Smooth muscle cell (in vitro differentiated cells): ENCODE results near the gene NOD2. TPM values are rescaled to one million over a fixed set of nuclear protein-coding genes. Genes with fewer than 3 reads are reported as not detected.

Experiments
- DNase-seq: peaks from one replicate; lab custom pipeline; 2025; ENCODE audit not compliant: unreplicated experiment; lab: John Stamatoyannopoulos, UW
- H2AFZ ChIP-seq: fragments of 200-600 bp; sonication (generic); 2 replicates; pipeline ENCODE4 v1.6.0; 2016; ENCODE audit warnings: antibody characterized with exemption, low read depth, mild to moderate bottlenecking
- H3F3A ChIP-seq: fragments of 200-600 bp; sonication (generic); 2 replicates; pipeline ENCODE4 v1.6.0; 2017; ENCODE audit warnings: antibody characterized with exemption, low read depth
- H3K27ac ChIP-seq: fragments of 200-600 bp; sonication (generic); 2 replicates; pipeline ENCODE4 v1.5.1; 2016; ENCODE audit warnings: low read depth, mild to moderate bottlenecking
- H3K27me3 ChIP-seq: fragments of 200-600 bp; sonication (generic); 2 replicates; pipeline ENCODE4 v1.6.1; 2016; ENCODE audit warnings: low read depth, mild to moderate bottlenecking
- H3K36me3 ChIP-seq: fragments of 200-600 bp; sonication (generic); 2 replicates; pipeline ENCODE4 v1.5.1; 2016; ENCODE audit warnings: low read depth
- H3K4me1 ChIP-seq: fragments of 200-600 bp; sonication (generic); 2 replicates; pipeline ENCODE4 v1.5.1; 2016; ENCODE audit warnings: low read depth
- H3K4me2 ChIP-seq: fragments of 200-600 bp; sonication (generic); 2 replicates; pipeline ENCODE4 v1.6.0; 2016; ENCODE audit warnings: mild to moderate bottlenecking
- H3K4me3 ChIP-seq: fragments of 200-600 bp; sonication (generic); 2 replicates; pipeline ENCODE4 v1.5.1; 2016; ENCODE audit warnings: mild to moderate bottlenecking
- H3K79me2 ChIP-seq: fragments of 200-600 bp; sonication (generic); 2 replicates; pipeline ENCODE4 v1.6.0; 2016; ENCODE audit warnings: low read depth, mild to moderate bottlenecking
- H3K9ac ChIP-seq: fragments of 200-600 bp; sonication (generic); 2 replicates; pipeline ENCODE4 v1.6.0; 2016; ENCODE audit warnings: low read depth
- H3K9me3 ChIP-seq: fragments of 200-600 bp; sonication (generic); replicated peaks from 2 replicates; pipeline ENCODE4 v1.5.1; 2016; ENCODE audit warnings: low read depth
- H4K20me1 ChIP-seq: fragments of 200-600 bp; sonication (generic); 2 replicates; pipeline ENCODE4 v1.6.0; 2016; ENCODE audit warnings: low read depth
- CTCF ChIP-seq: fragments of 200-600 bp; sonication (generic); IDR thresholded peaks from 2 replicates; pipeline ENCODE4 v1.5.1; 2017; ENCODE audit warnings: borderline replicate concordance, mild to moderate bottlenecking, antibody characterized with exemption; ENCODE audit not compliant: insufficient read depth, poor library complexity, severe bottlenecking
- WGBS: methylation state at CpG from one replicate; pipeline ENCODE4 v1.1.7; 2016; ENCODE audit warnings: low lambda C conversion rate; 5-methylcytosine and 5-hydroxymethylcytosine counted together
- polyA plus RNA-seq: library from polyadenylated mRNA; unstranded; fragments of >200 nt; fragmentation: Nextera tagmentation; extraction: Ambion mirVana; gene quantifications from 2 replicates; pipeline ENCODE4 v1.2.1, GENCODE V29; 2016
- total RNA-seq: library from RNA; depleted of rRNA; stranded (reverse); fragments of >200 nt; gene quantifications from 2 replicates; pipeline ENCODE4 v1.2.3, GENCODE V29; 2014

NOD2 gene
- total and polyA plus RNA-seq, 2 experiments from 2014 or later: 0.90 TPM; not detected in 1

GRCh38 chr16:50704245-50704644, 10.8 kb downstream of the NOD2 start:
- H2AFZ ChIP-seq: no peak overlapping the region
- 89% methylated on average over 1 of the region's 1 CpG for WGBS
- no peak for TF ChIP-seq CTCF
- H3K27me3 ChIP-seq: no peaks in the 10 kb centered on the region
- H3K4me1 ChIP-seq: no peaks in the 10 kb centered on the region
- no peak overlapping the region for H3K4me2 ChIP-seq
- H3K36me3 ChIP-seq: no peaks in the 10 kb centered on the region
- no peaks in the 10 kb centered on the region for H4K20me1 ChIP-seq
- H3K79me2 ChIP-seq: no peaks in the 10 kb centered on the region
- H3K9me3 ChIP-seq: peaks cover 11% of the 10 kb centered on the region
- DNase-seq: no peak
- no peak overlapping the region for H3K9ac ChIP-seq
- H3K4me3 ChIP-seq: no peak overlapping the region
- no peak overlapping the region for H3K27ac ChIP-seq
- no peaks in the 10 kb centered on the region for H3F3A ChIP-seq

GRCh38 chr16:50705436-50706110, 12.2 kb downstream of the NOD2 start:
- H3K9me3 ChIP-seq: peaks cover 11% of the 10 kb centered on the region
- no peak for DNase-seq
- TF ChIP-seq CTCF: no peak
- H3F3A ChIP-seq: no peaks in the 10 kb centered on the region
- WGBS: 75% methylated on average over 5 of the region's 5 CpGs
- H3K9ac ChIP-seq: no peak overlapping the region
- no peak overlapping the region for H2AFZ ChIP-seq
- H3K4me1 ChIP-seq: no peaks in the 10 kb centered on the region
- no peak overlapping the region for H3K4me2 ChIP-seq
- H3K27ac ChIP-seq: no peak overlapping the region
- no peak overlapping the region for H3K4me3 ChIP-seq
- H4K20me1 ChIP-seq: no peaks in the 10 kb centered on the region
- H3K27me3 ChIP-seq: no peaks in the 10 kb centered on the region
- H3K79me2 ChIP-seq: no peaks in the 10 kb centered on the region
- no peaks in the 10 kb centered on the region for H3K36me3 ChIP-seq

GRCh38 chr16:50706250-50706649, 12.8 kb downstream of the NOD2 start:
- Histone ChIP-seq H3K36me3 (no peaks in the 10 kb centered on the region), H3K4me2 (no peak overlapping the region), H2AFZ (no peak overlapping the region), H3K4me3 (no peak overlapping the region), H3K27ac (no peak overlapping the region), H3K9me3 (peaks cover 11% of the 10 kb centered on the region), H3K4me1 (no peaks in the 10 kb centered on the region), H3K9ac (no peak overlapping the region), H3K79me2 (no peaks in the 10 kb centered on the region), H4K20me1 (no peaks in the 10 kb centered on the region), H3F3A (no peaks in the 10 kb centered on the region), H3K27me3 (no peaks in the 10 kb centered on the region)
- WGBS: 46% methylated on average over 3 of the region's 3 CpGs
- no peak for TF ChIP-seq CTCF
- no peak for DNase-seq
